ENCODE results near the gene IFNA14. TPM values are rescaled to one million over a fixed set of nuclear protein-coding genes. Genes with fewer than 3 reads are reported as not detected.

Gene IFNA14
- total RNA-seq, 4 donors from 2014 or later: not detected

DNA sequence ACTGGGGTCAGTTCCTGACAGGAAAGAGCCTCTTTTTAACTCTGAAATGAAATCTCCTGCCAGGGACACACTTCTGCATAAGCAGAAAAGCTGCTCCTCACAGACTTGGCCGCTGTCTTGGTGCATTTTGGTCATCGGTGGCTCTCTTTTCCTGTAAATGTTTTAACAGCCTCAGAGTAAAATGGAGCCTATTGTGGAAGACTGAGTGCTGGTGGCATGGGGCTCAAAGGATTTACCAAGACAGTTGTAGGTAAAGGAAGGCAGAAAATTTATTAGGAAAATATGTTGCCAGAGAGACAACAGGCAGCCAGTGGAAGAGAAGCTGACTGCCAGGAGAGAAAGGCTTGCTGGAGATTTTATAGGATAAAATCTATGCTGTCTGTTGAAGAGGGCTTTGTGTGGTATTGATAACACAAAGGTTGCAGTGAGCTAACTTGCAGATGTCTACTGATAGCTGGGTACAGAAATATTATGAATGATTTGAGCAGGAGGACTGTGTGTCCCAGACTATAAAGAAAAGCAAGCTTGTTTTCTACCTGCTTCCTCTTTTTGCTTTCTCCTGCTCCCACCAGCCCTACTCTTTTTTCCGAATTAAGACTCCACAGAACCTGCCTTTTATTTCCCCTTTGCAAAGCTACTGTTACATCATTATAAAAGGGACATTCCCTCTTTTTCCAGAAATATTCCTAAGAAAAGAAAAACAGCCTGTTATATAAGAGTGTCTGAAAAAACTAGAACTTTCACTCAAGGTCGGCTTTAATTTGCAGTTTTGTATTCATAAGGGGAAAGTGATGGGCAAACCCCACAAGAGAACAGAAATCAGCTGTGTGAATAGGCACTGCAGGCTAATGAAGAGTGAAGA lies 27.9 kb upstream of the IFNA14 start:
- no peaks in the 10 kb centered on the region for H3K36me3 ChIP-seq
- H3K27ac ChIP-seq: no peak overlapping the region
- no peaks in the 10 kb centered on the region for H3K4me1 ChIP-seq
- no peaks in the 10 kb centered on the region for H3K9me3 ChIP-seq
- TF ChIP-seq, protein P1, sequence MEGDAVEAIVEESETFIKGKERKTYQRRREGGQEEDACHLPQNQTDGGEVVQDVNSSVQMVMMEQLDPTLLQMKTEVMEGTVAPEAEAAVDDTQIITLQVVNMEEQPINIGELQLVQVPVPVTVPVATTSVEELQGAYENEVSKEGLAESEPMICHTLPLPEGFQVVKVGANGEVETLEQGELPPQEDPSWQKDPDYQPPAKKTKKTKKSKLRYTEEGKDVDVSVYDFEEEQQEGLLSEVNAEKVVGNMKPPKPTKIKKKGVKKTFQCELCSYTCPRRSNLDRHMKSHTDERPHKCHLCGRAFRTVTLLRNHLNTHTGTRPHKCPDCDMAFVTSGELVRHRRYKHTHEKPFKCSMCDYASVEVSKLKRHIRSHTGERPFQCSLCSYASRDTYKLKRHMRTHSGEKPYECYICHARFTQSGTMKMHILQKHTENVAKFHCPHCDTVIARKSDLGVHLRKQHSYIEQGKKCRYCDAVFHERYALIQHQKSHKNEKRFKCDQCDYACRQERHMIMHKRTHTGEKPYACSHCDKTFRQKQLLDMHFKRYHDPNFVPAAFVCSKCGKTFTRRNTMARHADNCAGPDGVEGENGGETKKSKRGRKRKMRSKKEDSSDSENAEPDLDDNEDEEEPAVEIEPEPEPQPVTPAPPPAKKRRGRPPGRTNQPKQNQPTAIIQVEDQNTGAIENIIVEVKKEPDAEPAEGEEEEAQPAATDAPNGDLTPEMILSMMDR (IDR thresholded peaks at IDR 0.05): no peak
- no peak for TF ChIP-seq POLR2A (IDR thresholded peaks at IDR 0.05)
- no peaks in the 10 kb centered on the region for H3K27me3 ChIP-seq
- no peak for DNase-seq
- no peak overlapping the region for H3K4me3 ChIP-seq

DNA sequence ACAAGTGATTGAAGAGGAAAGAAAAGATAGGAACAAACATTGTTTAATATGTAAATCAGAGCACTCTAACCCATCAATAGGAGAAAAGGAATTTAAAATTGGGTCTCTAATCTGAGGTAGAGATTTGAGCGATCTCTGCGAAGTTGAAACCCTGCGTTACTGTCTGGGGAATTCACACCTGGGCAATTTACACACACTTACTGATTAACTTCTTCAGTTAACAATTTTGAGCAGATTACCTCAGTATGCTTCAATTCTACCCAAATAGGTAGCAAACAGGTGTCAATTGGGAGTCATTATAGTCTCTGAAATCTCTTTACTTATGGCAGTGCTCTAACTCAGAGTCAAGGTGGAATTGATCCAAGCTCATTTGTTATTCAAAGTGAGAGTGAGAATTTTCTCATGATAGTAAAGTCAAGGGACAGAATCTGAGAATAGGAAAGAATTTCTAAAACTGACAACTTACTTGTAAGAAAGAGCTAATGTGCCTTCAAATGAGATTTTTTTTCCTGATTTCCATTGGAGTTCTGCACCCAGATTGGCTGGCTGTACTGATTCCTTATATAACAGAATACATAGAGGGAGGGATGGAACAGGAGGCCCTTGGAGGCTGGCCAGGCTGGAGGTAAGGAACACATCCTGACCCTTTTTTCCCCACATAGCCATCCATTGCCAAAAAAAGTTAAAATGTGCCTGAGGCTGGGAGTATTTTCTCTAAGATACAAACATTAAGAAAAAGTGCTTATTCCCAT lies 27.1 kb upstream of the IFNA14 start:
- no peaks in the 10 kb centered on the region for H3K4me1 ChIP-seq
- H3K27me3 ChIP-seq: no peaks in the 10 kb centered on the region
- no peak for TF ChIP-seq POLR2A (IDR thresholded peaks at IDR 0.05)
- TF ChIP-seq, protein P1 (IDR thresholded peaks at IDR 0.05): no peak
- H3K9me3 ChIP-seq: no peaks in the 10 kb centered on the region
- DNase-seq: no peak
- H3K4me3 ChIP-seq: no peak overlapping the region
- no peak overlapping the region for H3K27ac ChIP-seq
- no peaks in the 10 kb centered on the region for H3K36me3 ChIP-seq

GRCh38 chr9:21265421-21266189 lies 25.8 kb upstream of the IFNA14 start:
- no peaks in the 10 kb centered on the region for H3K27me3 ChIP-seq
- TF ChIP-seq POLR2A (IDR thresholded peaks at IDR 0.05): no peak
- TF ChIP-seq, protein P1 (IDR thresholded peaks at IDR 0.05): no peak

GRCh38 chr9:21255538-21256212 lies 15.9 kb upstream of the IFNA14 start:
- no peaks in the 10 kb centered on the region for H3K27me3 ChIP-seq
- no peak for DNase-seq
- no peak overlapping the region for H3K4me3 ChIP-seq
- peaks cover 0 to 4% (median 0%) of the 10 kb centered on the region in 4 donors for H3K4me1 ChIP-seq
- H3K36me3 ChIP-seq: no peaks in the 10 kb centered on the region
- H3K9me3 ChIP-seq: no peaks in the 10 kb centered on the region
- TF ChIP-seq POLR2A (IDR thresholded peaks at IDR 0.05): no peak
- TF ChIP-seq, protein P1 (IDR thresholded peaks at IDR 0.05): no peak
- H3K27ac ChIP-seq: no peak overlapping the region

More at GRCh38 chr9:21265421-21266189, 25.8 kb upstream of the IFNA14 start:
- H3K4me3 ChIP-seq: no peak overlapping the region
- no peaks in the 10 kb centered on the region for H3K9me3 ChIP-seq
- DNase-seq: no peak
- no peaks in the 10 kb centered on the region for H3K4me1 ChIP-seq
- H3K36me3 ChIP-seq: no peaks in the 10 kb centered on the region
- H3K27ac ChIP-seq: no peak overlapping the region

All from Peyer's patch (tissue), 4 donors.